GM10266 (cell line): ENCODE measurements around the gene HOXC9.
A peak's percentile ranks its signal among the peaks of the same experiment; 100 is the strongest.

Experiments
- DNase-seq: peaks from one replicate; pipeline ENCODE4 v3.0.0; 2012; ENCODE audit errors: extremely low spot score
- TF ChIP-seq, protein P1 (sequence below): IDR thresholded peaks from 2 replicates; pipeline ENCODE4 v1.5.1; 2012; ENCODE audit warnings: mild to moderate bottlenecking, low read depth; ENCODE audit not compliant: control insufficient read depth, insufficient read depth; ENCODE audit errors: missing control alignments

The HOXC9 gene

GRCh38 chr12:53996240-53997203, 3.4 kb upstream of the HOXC9 start:
- DNase-seq: peak; percentile 74
- TF ChIP-seq, protein P1, sequence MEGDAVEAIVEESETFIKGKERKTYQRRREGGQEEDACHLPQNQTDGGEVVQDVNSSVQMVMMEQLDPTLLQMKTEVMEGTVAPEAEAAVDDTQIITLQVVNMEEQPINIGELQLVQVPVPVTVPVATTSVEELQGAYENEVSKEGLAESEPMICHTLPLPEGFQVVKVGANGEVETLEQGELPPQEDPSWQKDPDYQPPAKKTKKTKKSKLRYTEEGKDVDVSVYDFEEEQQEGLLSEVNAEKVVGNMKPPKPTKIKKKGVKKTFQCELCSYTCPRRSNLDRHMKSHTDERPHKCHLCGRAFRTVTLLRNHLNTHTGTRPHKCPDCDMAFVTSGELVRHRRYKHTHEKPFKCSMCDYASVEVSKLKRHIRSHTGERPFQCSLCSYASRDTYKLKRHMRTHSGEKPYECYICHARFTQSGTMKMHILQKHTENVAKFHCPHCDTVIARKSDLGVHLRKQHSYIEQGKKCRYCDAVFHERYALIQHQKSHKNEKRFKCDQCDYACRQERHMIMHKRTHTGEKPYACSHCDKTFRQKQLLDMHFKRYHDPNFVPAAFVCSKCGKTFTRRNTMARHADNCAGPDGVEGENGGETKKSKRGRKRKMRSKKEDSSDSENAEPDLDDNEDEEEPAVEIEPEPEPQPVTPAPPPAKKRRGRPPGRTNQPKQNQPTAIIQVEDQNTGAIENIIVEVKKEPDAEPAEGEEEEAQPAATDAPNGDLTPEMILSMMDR: no peak

DNA sequence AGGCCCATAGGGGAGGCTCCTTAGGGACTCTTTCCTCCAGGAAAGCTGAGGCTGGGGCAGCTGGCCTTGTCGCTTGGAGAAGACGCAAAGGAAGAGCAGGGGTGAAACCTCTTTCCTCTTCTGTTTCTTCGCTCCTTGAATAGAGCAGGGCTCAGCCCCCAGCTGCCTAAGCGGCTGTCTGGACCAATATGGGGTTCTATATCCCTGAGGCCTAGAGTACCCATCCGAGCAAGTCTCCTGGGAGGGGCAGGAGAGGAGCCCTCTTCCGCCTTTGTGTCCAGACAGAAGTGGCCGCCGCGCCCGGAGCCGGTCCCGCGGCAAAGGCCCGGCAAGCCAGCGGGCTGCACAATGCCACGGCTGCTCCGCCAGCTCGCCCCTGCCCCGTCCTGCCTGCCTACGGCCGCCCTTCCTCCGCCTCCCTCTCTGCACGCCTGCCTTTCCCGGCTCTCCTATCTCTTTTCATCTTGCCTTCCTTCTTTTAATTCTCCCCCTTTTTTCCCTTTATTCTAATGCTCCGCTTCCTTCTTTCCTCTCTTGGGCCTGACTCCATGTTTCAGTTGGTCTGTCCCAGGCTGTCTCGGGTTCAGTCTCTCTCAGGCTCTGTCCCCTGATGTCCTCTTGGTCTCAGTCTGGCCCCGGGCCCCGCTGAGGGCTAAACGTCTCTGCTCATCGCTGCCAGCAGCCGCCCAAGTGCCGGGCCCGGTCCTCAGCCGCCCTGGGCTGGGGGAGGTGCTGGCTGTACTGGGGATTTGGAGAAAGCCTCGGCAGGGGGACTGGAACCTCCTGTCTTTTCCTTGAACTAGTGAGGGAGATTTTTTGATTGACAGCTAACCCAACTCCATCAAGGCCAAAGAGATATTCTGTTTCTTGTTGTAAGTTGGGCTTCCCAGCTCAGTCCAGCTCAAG, 2.5 kb upstream of the HOXC9 start:
- TF ChIP-seq, protein P1: no peak
- DNase-seq: no peak

DNA sequence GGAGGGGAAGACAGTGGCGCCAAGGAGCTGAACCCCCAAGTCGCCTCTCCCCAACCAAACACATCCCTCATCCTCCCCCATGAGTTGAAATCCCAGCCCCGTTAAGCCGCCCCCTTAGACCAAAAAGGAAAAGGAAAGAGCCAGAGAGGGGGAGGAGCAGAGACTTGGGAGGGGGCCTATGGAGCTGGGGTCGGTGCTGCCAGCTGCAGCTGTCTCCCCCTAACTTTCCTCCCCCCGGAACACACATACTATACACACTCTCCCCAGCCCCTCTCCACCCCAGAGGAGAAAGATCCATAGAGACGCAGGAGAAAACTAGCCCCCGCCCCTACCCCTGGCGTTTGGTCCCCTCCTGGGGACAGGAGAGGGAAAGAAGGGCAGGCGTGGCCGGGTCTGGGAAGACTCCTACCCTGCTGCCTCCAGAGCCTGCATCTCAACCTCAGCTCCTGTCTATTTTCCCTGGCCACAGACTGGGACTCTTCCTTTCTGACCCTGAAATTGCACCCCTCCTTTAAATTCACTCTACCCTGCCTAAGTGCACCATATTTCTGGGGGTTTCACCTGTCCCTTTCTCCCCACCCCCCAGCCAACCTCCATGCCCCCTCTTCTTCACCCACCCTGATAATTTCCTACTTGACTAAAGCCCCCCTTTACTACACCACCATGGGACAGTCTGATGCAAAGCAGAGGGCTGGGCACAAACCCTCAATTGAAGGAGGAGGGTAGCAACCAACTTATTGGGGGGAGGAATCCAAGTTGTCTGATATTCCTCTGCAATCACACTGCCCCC, 1.7 kb upstream of the HOXC9 start:
- DNase-seq: no peak
- TF ChIP-seq, protein P1: no peak

- TF ChIP-seq, protein P1: no peak
- DNase-seq: no peak
Measured at GRCh38 chr12:53998900-53999236, 1.1 kb upstream of the HOXC9 start.

GRCh38 chr12:53999559-54000115, 324 bp upstream of the HOXC9 start:
- TF ChIP-seq, protein P1: no peak
- no peak for DNase-seq

- DNase-seq: no peak
- TF ChIP-seq, protein P1: no peak
Measured at GRCh38 chr12:54001283-54002187, 1.6 kb downstream of the HOXC9 start.
